T-cell (primary cell): ENCODE measurements around the gene GNG4. TPM values are rescaled to one million over a fixed set of nuclear protein-coding genes. Genes with fewer than 3 reads are reported as not detected.

Experiments used
- ATAC-seq, 4 experiments: fragments of 200-7000 bp in 3 of 4; fragments of 150-1000 bp in 1 of 4; cut with Tn5 transposase; replicated peaks in 1 of 4; 1 replicate in 3 of 4; 2 replicates in 1 of 4; pipeline ENCODE4 v1.10.0; 2021; ENCODE audit warnings: moderate library complexity in 3 of 4, mild to moderate bottlenecking in 2 of 4, moderate number of reproducible peaks in 1 of 4
- CTCF ChIA-PET, 2 donors: fragments of 300-600 bp; sonication (Branson Sonifier 250); formaldehyde crosslinking; loops; one replicate each; lab custom pipeline; 2022; ENCODE audit warnings: antibody characterized with exemption in 2 of 2; lab: Charles Lee
- POLR2A ChIA-PET, 2 donors: fragments of 300-600 bp; sonication (Branson Sonifier 250); formaldehyde crosslinking; loops; one replicate each; lab custom pipeline; 2022; ENCODE audit warnings: antibody characterized with exemption in 2 of 2; lab: Charles Lee
- DNase-seq, 35 experiments: peaks; one replicate each; pipeline versions ENCODE4 v3.0.0 to v3.0.0-alpha.2; 2013 to 2023
- H3K27ac ChIP-seq: one replicate; pipeline ENCODE4 v1.5.1; 2013; ENCODE audit warnings: low read length
- H3K27me3 ChIP-seq, 2 experiments: replicated peaks in 1 of 2; 1 replicate in 1 of 2; 2 replicates in 1 of 2; pipeline versions ENCODE4 v1.6.1 to v1.7.0; 2013; ENCODE audit warnings: low read length in 1 of 2, mixed read lengths in 1 of 2; ENCODE audit not compliant: control insufficient read depth in 2 of 2, insufficient read depth in 2 of 2; ENCODE audit errors: extremely low read depth in 1 of 2
- H3K36me3 ChIP-seq, 2 donors: 1 replicate in 1 of 2; 2 replicates in 1 of 2; pipeline versions ENCODE4 v1.6.1 to v1.7.0; 2013; ENCODE audit warnings: low read length in 1 of 2; ENCODE audit not compliant: control insufficient read depth in 2 of 2, insufficient read depth in 1 of 2; ENCODE audit errors: extremely low read depth in 1 of 2
- H3K4me1 ChIP-seq, 2 experiments: 1 replicate in 1 of 2; 2 replicates in 1 of 2; pipeline versions ENCODE4 v1.6.1 to v1.7.0; 2013; ENCODE audit warnings: low read length in 2 of 2, mixed read lengths in 1 of 2; ENCODE audit not compliant: insufficient read depth in 2 of 2, control insufficient read depth in 1 of 2; ENCODE audit errors: extremely low read depth in 1 of 2
- H3K4me3 ChIP-seq, 2 donors: 1 replicate in 1 of 2; 2 replicates in 1 of 2; pipeline versions ENCODE4 v1.5.1 to v1.7.0; 2013; ENCODE audit warnings: mild to moderate bottlenecking in 2 of 2, low read length in 1 of 2, moderate library complexity in 1 of 2; ENCODE audit not compliant: control insufficient read depth in 1 of 2; ENCODE audit errors: extremely low read depth in 1 of 2
- H3K9me3 ChIP-seq: 2 replicates; pipeline ENCODE4 v1.7.0; 2013
- H3K27ac Mint-ChIP-seq, 2 donors: one replicate each; pipeline ENCODE4 v1.8.0; 2020 to 2021; ENCODE audit warnings: mild to moderate bottlenecking in 2 of 2, mixed read lengths in 2 of 2
- H3K27me3 Mint-ChIP-seq, 2 donors: one replicate each; pipeline ENCODE4 v1.8.0; 2021 to 2022; ENCODE audit warnings: mixed read lengths in 2 of 2
- H3K36me3 Mint-ChIP-seq: one replicate; pipeline ENCODE4 v1.8.0; 2021; ENCODE audit warnings: mixed read lengths
- H3K4me1 Mint-ChIP-seq, 3 donors: one replicate each; pipeline ENCODE4 v1.8.0; 2020 to 2022; ENCODE audit warnings: mixed read lengths in 3 of 3, mild to moderate bottlenecking in 1 of 3
- H3K4me3 Mint-ChIP-seq, 3 donors: one replicate each; pipeline ENCODE4 v1.8.0; 2020 to 2022; ENCODE audit warnings: mild to moderate bottlenecking in 3 of 3, mixed read lengths in 3 of 3, moderate library complexity in 3 of 3
- H3K9me3 Mint-ChIP-seq, 3 donors: one replicate each; pipeline ENCODE4 v1.8.0; 2020 to 2022; ENCODE audit warnings: mixed read lengths in 3 of 3
- WGBS: methylation state at CpG from one replicate; pipeline ENCODE4 v1.1.5; 2013; ENCODE audit warnings: missing lambda C conversion rate; ENCODE audit not compliant: insufficient coverage; 5-methylcytosine and 5-hydroxymethylcytosine counted together
- total RNA-seq, 35 experiments: library from RNA in 6 of 35; stranded (reverse) in 6 of 35; fragments of 120-200 nt in 1 of 35; gene quantifications; one replicate each; pipeline versions ENCODE4 v1.2.1 to v1.2.4 and lab custom pipeline; 2013 to 2026

Gene GNG4
- total RNA-seq, 5 donors from 2014 or later (not counting 1 experiment from before 2014, with no cell fraction given): 0.07 to 0.29 (median 0.17) TPM; not detected in 1

- H3K27ac ChIP-seq: no peak overlapping the region
- no peak for ATAC-seq
- no peaks in the 10 kb centered on the region for H3K36me3 Mint-ChIP-seq
- WGBS: 87% methylated on average over 7 of the region's 9 CpGs
- no peak overlapping the region for H3K4me3 ChIP-seq
- CTCF ChIA-PET: interaction anchor here in 1 of 2 donors (0.6 kb wide), 1 partner anchor 1165 kb away, joined by 3 read pairs; no protein-coding TSS in a partner anchor
- H3K4me3 Mint-ChIP-seq: no peak overlapping the region
- peaks cover 35 to 46% (median 35%) of the 10 kb centered on the region in 3 donors for H3K4me1 Mint-ChIP-seq
- POLR2A ChIA-PET: interaction anchor here in 1 of 2 donors (0.7 kb wide), 1 partner anchor 78 kb away, joined by 3 read pairs; no protein-coding TSS in a partner anchor
- H3K36me3 ChIP-seq: no peaks in the 10 kb centered on the region
- peaks cover 6 to 42% of the 10 kb centered on the region in 2 experiments for H3K4me1 ChIP-seq
- peaks cover 11 to 46% of the 10 kb centered on the region in 2 experiments for H3K27me3 ChIP-seq
- no peak for DNase-seq
- no peaks in the 10 kb centered on the region for H3K9me3 Mint-ChIP-seq
- H3K27me3 Mint-ChIP-seq: peaks cover 28 to 40% of the 10 kb centered on the region in 2 donors
- no peaks in the 10 kb centered on the region for H3K9me3 ChIP-seq
- H3K27ac Mint-ChIP-seq: no peak overlapping the region
Measured at GRCh38 chr1:235646463-235646862, 3.1 kb downstream of the GNG4 start.

GRCh38 chr1:235644693-235645305 is 4.8 kb downstream of the GNG4 start:
- WGBS: 78% methylated on average over 12 of the region's 13 CpGs
- peaks cover 2 to 43% of the 10 kb centered on the region in 2 experiments for H3K4me1 ChIP-seq
- H3K27ac ChIP-seq: no peak overlapping the region
- H3K4me3 ChIP-seq: no peak overlapping the region
- Mint-ChIP-seq H3K36me3 (no peaks in the 10 kb centered on the region), H3K27ac (no peak overlapping the region), H3K4me1 (peaks cover 29 to 48% (median 31%) of the 10 kb centered on the region in 3 donors), H3K9me3 (no peaks in the 10 kb centered on the region), H3K4me3 (no peak overlapping the region), H3K27me3 (peaks cover 19 to 30% of the 10 kb centered on the region in 2 donors)
- no peaks in the 10 kb centered on the region for H3K9me3 ChIP-seq
- POLR2A ChIA-PET: interaction anchor here in 1 of 2 donors (0.6 kb wide), 1 partner anchor 228 kb away, joined by 4 read pairs; no protein-coding TSS in a partner anchor
- no peak for ATAC-seq
- peaks cover 2 to 33% of the 10 kb centered on the region in 2 experiments for H3K27me3 ChIP-seq
- CTCF ChIA-PET: interaction anchor here in 1 of 2 donors (0.7 kb wide), 1 partner anchor 554 kb away, joined by 4 read pairs; no protein-coding TSS in a partner anchor
- no peaks in the 10 kb centered on the region for H3K36me3 ChIP-seq
- no peak for DNase-seq

- peaks cover 2 to 29% of the 10 kb centered on the region in 2 experiments for H3K27me3 ChIP-seq
Measured at GRCh38 chr1:235643837-235644692, 5.5 kb downstream of the GNG4 start.

GRCh38 chr1:235642943-235643371 is 6.6 kb downstream of the GNG4 start:
- ATAC-seq (peak in 1 of 4 experiments; percentile 4), DNase-seq (no peak)
- CTCF ChIA-PET: no interaction called here
- Mint-ChIP-seq H3K27ac (peak overlapping the region; percentile 91), H3K4me1 (peaks cover 23 to 38% (median 25%) of the 10 kb centered on the region in 3 donors), H3K4me3 (peak overlapping the region; percentile 67 to 78 (median 76)), H3K36me3 (no peaks in the 10 kb centered on the region), H3K27me3 (peaks cover 13 to 17% of the 10 kb centered on the region in 2 donors), H3K9me3 (no peaks in the 10 kb centered on the region)
- peaks cover 2 to 30% of the 10 kb centered on the region in 2 experiments for H3K4me1 ChIP-seq
- H3K27me3 ChIP-seq: peaks cover under 1 to 18% of the 10 kb centered on the region in 2 experiments
- WGBS: 68% methylated on average over 11 of the region's 11 CpGs
- H3K27ac ChIP-seq: peak overlapping the region; percentile 92
- H3K9me3 ChIP-seq: no peaks in the 10 kb centered on the region
- no peaks in the 10 kb centered on the region for H3K36me3 ChIP-seq
- no peak overlapping the region for H3K4me3 ChIP-seq
- POLR2A ChIA-PET: no interaction called here

More at GRCh38 chr1:235643837-235644692, 5.5 kb downstream of the GNG4 start:
- no peaks in the 10 kb centered on the region for H3K9me3 ChIP-seq
- peak overlapping the region in 1 of 2 donors; percentile 46 for H3K27ac Mint-ChIP-seq
- H3K27ac ChIP-seq: no peak overlapping the region
- no peaks in the 10 kb centered on the region for H3K36me3 ChIP-seq
- H3K4me3 ChIP-seq: no peak overlapping the region
- peaks cover 2 to 39% of the 10 kb centered on the region in 2 experiments for H3K4me1 ChIP-seq
- H3K4me1 Mint-ChIP-seq: peaks cover 28 to 48% (median 30%) of the 10 kb centered on the region in 3 donors
- ChIA-PET POLR2A (no interaction called here), CTCF (no interaction called here)
- H3K4me3 Mint-ChIP-seq: no peak overlapping the region
- H3K27me3 Mint-ChIP-seq: peaks cover 18 to 28% of the 10 kb centered on the region in 2 donors
- no peaks in the 10 kb centered on the region for H3K36me3 Mint-ChIP-seq
- DNase-seq (no peak), ATAC-seq (no peak)
- WGBS: 92% methylated on average over 21 of the region's 23 CpGs
- no peaks in the 10 kb centered on the region for H3K9me3 Mint-ChIP-seq

GRCh38 chr1:235642011-235642942 is 7.3 kb downstream of the GNG4 start:
- H3K4me1 Mint-ChIP-seq: peaks cover 23 to 38% (median 25%) of the 10 kb centered on the region in 3 donors
- ATAC-seq: peak; percentile 80 to 86 (median 84)
- H3K4me3 Mint-ChIP-seq: peak overlapping the region; percentile 67 to 78 (median 76)
- Histone ChIP-seq H3K36me3 (no peaks in the 10 kb centered on the region), H3K9me3 (no peaks in the 10 kb centered on the region), H3K4me1 (peaks cover 2 to 30% of the 10 kb centered on the region in 2 experiments), H3K27me3 (peaks cover 0 to 11% of the 10 kb centered on the region in 2 experiments), H3K27ac (peak overlapping the region; percentile 92), H3K4me3 (peak overlapping the region; percentile 55 to 78)
- peak overlapping the region; percentile 91 for H3K27ac Mint-ChIP-seq
- H3K27me3 Mint-ChIP-seq: peaks cover 13 to 17% of the 10 kb centered on the region in 2 donors
- CTCF ChIA-PET: interaction anchor here in 1 of 2 donors (0.9 kb wide), 1 partner anchor 27 kb away, joined by 3 read pairs; no protein-coding TSS in a partner anchor
- WGBS: 5% methylated on average over 42 of the region's 47 CpGs
- POLR2A ChIA-PET: no interaction called here
- DNase-seq: peak; percentile 41 to 82 (median 60)
- no peaks in the 10 kb centered on the region for H3K36me3 Mint-ChIP-seq
- H3K9me3 Mint-ChIP-seq: no peaks in the 10 kb centered on the region
